Upper lobe of left lung (tissue), 6 donors: ENCODE data around the gene DIAPH3. TPM values are rescaled to one million over a fixed set of nuclear protein-coding genes. Genes with fewer than 3 reads are reported as not detected.

ENCODE experiments used
- ATAC-seq, 2 donors: fragments of 200-7000 bp; cut with Tn5 transposase; one replicate each; pipeline ENCODE4 v1.9.1; 2022; ENCODE audit warnings: mild to moderate bottlenecking in 2 of 2, moderate library complexity in 2 of 2; ENCODE audit not compliant: low FRiP score in 2 of 2
- DNase-seq, 2 donors: peaks; one replicate each; pipeline ENCODE4 v3.0.0-alpha.2; 2019 to 2020
- H3K27ac ChIP-seq, 4 donors: fragments of 200-600 bp; sonication (generic); one replicate each; pipeline ENCODE4 v1.5.1; 2016 to 2019
- H3K27me3 ChIP-seq, 4 donors: fragments of 200-600 bp; sonication (generic); one replicate each; pipeline ENCODE4 v1.5.1; 2017 to 2019
- H3K36me3 ChIP-seq, 4 donors: fragments of 200-600 bp; sonication (generic); one replicate each; pipeline ENCODE4 v1.5.1; 2016 to 2019
- H3K4me1 ChIP-seq, 4 donors: fragments of 200-600 bp; sonication (generic); one replicate each; pipeline ENCODE4 v1.5.1; 2018 to 2019
- H3K4me3 ChIP-seq, 4 donors: fragments of 200-600 bp; sonication (generic); one replicate each; pipeline ENCODE4 v1.5.1; 2017 to 2019; ENCODE audit warnings: mild to moderate bottlenecking in 2 of 4, moderate library complexity in 1 of 4
- H3K9me3 ChIP-seq, 4 donors: fragments of 200-600 bp; sonication (generic); one replicate each; pipeline ENCODE4 v1.5.1; 2018 to 2019
- CTCF ChIP-seq, 6 experiments: fragments of 450-650 bp in 4 of 6; fragments of 200-600 bp in 2 of 6; sonication (generic) in 2 of 6; IDR thresholded peaks; one replicate each; pipeline ENCODE4 v1.5.1; 2016 to 2019; ENCODE audit warnings: antibody characterized with exemption in 6 of 6
- EP300 ChIP-seq, 4 donors: sonication (generic); formaldehyde crosslinking; IDR thresholded peaks; one replicate each; pipeline ENCODE4 v1.5.1; 2017; ENCODE audit warnings: antibody characterized with exemption in 4 of 4, control low read depth in 2 of 4
- POLR2A ChIP-seq, 4 donors: fragments of 450-650 bp; IDR thresholded peaks; one replicate each; pipeline ENCODE4 v1.5.1; 2016 to 2017; ENCODE audit warnings: antibody characterized with exemption in 4 of 4, mild to moderate bottlenecking in 2 of 4
- POLR2AphosphoS5 ChIP-seq, 2 donors: sonication (generic); formaldehyde crosslinking; IDR thresholded peaks; one replicate each; pipeline ENCODE4 v1.5.1; 2017; ENCODE audit warnings: antibody characterized with exemption in 2 of 2
- WGBS, 2 donors: methylation state at CpG; one replicate each; pipeline ENCODE4 v1.1.5; 2017 to 2018; 5-methylcytosine and 5-hydroxymethylcytosine counted together
- total RNA-seq, 6 donors: library from RNA; depleted of rRNA in 4 of 6; stranded (reverse); fragments of >200 nt in 4 of 6; gene quantifications; one replicate each; pipeline versions ENCODE4 v1.1.0 to v1.2.1, GENCODE V29; 2016 to 2021
- donor health status: DM: no; HTN: no; CAD: no; lungs with moderate emphysema.
- donor health status: DM: no; HTN: yes; CAD: no; lungs with severe emphysema.

The DIAPH3 gene
- total RNA-seq, 6 donors from 2014 or later = 2.8 to 6.3 (median 5.4) TPM

GRCh38 chr13:60001889-60002288 is 161.8 kb downstream of the DIAPH3 start:
- WGBS, 2 donors = 77 to 88% methylated on average over 2 of the region's 2 CpGs
- H3K27ac ChIP-seq = no peak overlapping the region
- no peak for ATAC-seq
- no peaks in the 10 kb centered on the region for H3K4me1 ChIP-seq
- H3K9me3 ChIP-seq = no peaks in the 10 kb centered on the region
- no peak overlapping the region for H3K4me3 ChIP-seq
- TF ChIP-seq CTCF (IDR thresholded peaks at IDR 0.05) = no peak
- no peak for TF ChIP-seq EP300 (IDR thresholded peaks at IDR 0.05)
- TF ChIP-seq POLR2A (IDR thresholded peaks at IDR 0.05) = no peak
- TF ChIP-seq POLR2AphosphoS5 (IDR thresholded peaks at IDR 0.05) = no peak
- no peaks in the 10 kb centered on the region for H3K27me3 ChIP-seq
- no peak for DNase-seq
- H3K36me3 ChIP-seq = no peaks in the 10 kb centered on the region

- no peaks in the 10 kb centered on the region for H3K36me3 ChIP-seq
Measured at GRCh38 chr13:60000976-60001375, 162.8 kb downstream of the DIAPH3 start.

GRCh38 chr13:60000081-60000480 is 163.6 kb downstream of the DIAPH3 start:
- TF ChIP-seq EP300 (IDR thresholded peaks at IDR 0.05) = no peak
- no peak for TF ChIP-seq CTCF (IDR thresholded peaks at IDR 0.05)
- no peak for TF ChIP-seq POLR2A (IDR thresholded peaks at IDR 0.05)
- no peak for TF ChIP-seq POLR2AphosphoS5 (IDR thresholded peaks at IDR 0.05)
- no peak for ATAC-seq
- no peak for DNase-seq
- Histone ChIP-seq H3K36me3 (no peaks in the 10 kb centered on the region), H3K27ac (no peak overlapping the region), H3K4me1 (no peaks in the 10 kb centered on the region), H3K9me3 (no peaks in the 10 kb centered on the region), H3K4me3 (no peak overlapping the region), H3K27me3 (no peaks in the 10 kb centered on the region)

More at GRCh38 chr13:60000976-60001375, 162.8 kb downstream of the DIAPH3 start:
- no peaks in the 10 kb centered on the region for H3K27me3 ChIP-seq
- TF ChIP-seq EP300 (IDR thresholded peaks at IDR 0.05) (no peak), POLR2A (IDR thresholded peaks at IDR 0.05) (no peak), POLR2AphosphoS5 (IDR thresholded peaks at IDR 0.05) (no peak), CTCF (IDR thresholded peaks at IDR 0.05) (no peak)
- no peak for ATAC-seq
- DNase-seq = no peak
- no peaks in the 10 kb centered on the region for H3K4me1 ChIP-seq
- H3K27ac ChIP-seq = no peak overlapping the region
- no peak overlapping the region for H3K4me3 ChIP-seq
- no peaks in the 10 kb centered on the region for H3K9me3 ChIP-seq

GRCh38 chr13:59997976-59998375 is 165.8 kb downstream of the DIAPH3 start:
- ATAC-seq (no peak), DNase-seq (no peak)
- Histone ChIP-seq H3K27me3 (no peaks in the 10 kb centered on the region), H3K4me3 (no peak overlapping the region), H3K36me3 (no peaks in the 10 kb centered on the region), H3K9me3 (no peaks in the 10 kb centered on the region), H3K4me1 (no peaks in the 10 kb centered on the region), H3K27ac (no peak overlapping the region)
- WGBS, 2 donors = 89% methylated on average over 1 of the region's 1 CpG
- TF ChIP-seq EP300 (IDR thresholded peaks at IDR 0.05) = no peak
- TF ChIP-seq POLR2A (IDR thresholded peaks at IDR 0.05) = no peak
- TF ChIP-seq POLR2AphosphoS5 (IDR thresholded peaks at IDR 0.05) = no peak
- TF ChIP-seq CTCF (IDR thresholded peaks at IDR 0.05) = no peak

GRCh38 chr13:59996461-59996980 is 167.2 kb downstream of the DIAPH3 start:
- TF ChIP-seq POLR2AphosphoS5 (IDR thresholded peaks at IDR 0.05) (no peak), EP300 (IDR thresholded peaks at IDR 0.05) (no peak), POLR2A (IDR thresholded peaks at IDR 0.05) (no peak), CTCF (IDR thresholded peaks at IDR 0.05) (no peak)
- DNase-seq (no peak), ATAC-seq (no peak)
- no peaks in the 10 kb centered on the region for H3K4me1 ChIP-seq
- no peaks in the 10 kb centered on the region for H3K36me3 ChIP-seq
- H3K4me3 ChIP-seq = no peak overlapping the region
- H3K27ac ChIP-seq = no peak overlapping the region
- WGBS, 2 donors = 84 to 92% methylated on average over 6 of the region's 6 CpGs
- H3K9me3 ChIP-seq = no peaks in the 10 kb centered on the region
- no peaks in the 10 kb centered on the region for H3K27me3 ChIP-seq
